Right lobe of liver (tissue), 6 donors: Measurements from ENCODE around the gene GUCA2A. TPM values are rescaled to one million over a fixed set of nuclear protein-coding genes. Genes with fewer than 3 reads are reported as not detected.

Experiments
- ATAC-seq, 4 donors: fragments of 200-7000 bp; cut with Tn5 transposase; one replicate each; pipeline ENCODE4 v1.9.1; 2020; ENCODE audit warnings: mild to moderate bottlenecking in 4 of 4, moderate library complexity in 4 of 4
- DNase-seq, 3 donors: peaks; one replicate each; pipeline ENCODE4 v3.0.0-alpha.2; 2020
- H3K27ac ChIP-seq, 3 donors: fragments of 200-600 bp; one replicate each; pipeline ENCODE4 v1.8.0; 2022
- H3K27me3 ChIP-seq, 2 donors: fragments of 200-600 bp; one replicate each; pipeline ENCODE4 v1.8.0; 2022
- H3K36me3 ChIP-seq, 4 donors: fragments of 200-600 bp; sonication (generic) in 1 of 4; one replicate each; pipeline versions ENCODE4 v1.5.1 to v1.8.0; 2017 to 2022; ENCODE audit warnings: control low read depth in 1 of 4
- H3K4me1 ChIP-seq, 4 donors: fragments of 200-600 bp; sonication (generic) in 1 of 4; one replicate each; pipeline versions ENCODE4 v1.5.1 to v1.8.0; 2017 to 2022; ENCODE audit warnings: control low read depth in 1 of 4
- H3K4me3 ChIP-seq, 3 donors: fragments of 200-600 bp; one replicate each; pipeline ENCODE4 v1.8.0; 2022
- H3K9me3 ChIP-seq, 4 donors: fragments of 200-600 bp; sonication (generic) in 1 of 4; one replicate each; pipeline versions ENCODE4 v1.5.1 to v1.8.0; 2017 to 2022; ENCODE audit warnings: control low read depth in 1 of 4
- CTCF ChIP-seq, 4 donors: fragments of 200-600 bp in 3 of 4; fragments of 450-650 bp in 1 of 4; IDR thresholded peaks; one replicate each; pipeline versions ENCODE4 v1.5.1 to v1.8.0; 2016 to 2022; ENCODE audit warnings: antibody characterized with exemption in 4 of 4, mild to moderate bottlenecking in 2 of 4
- POLR2A ChIP-seq: fragments of 450-650 bp; IDR thresholded peaks from one replicate; pipeline ENCODE4 v1.6.1; 2017; ENCODE audit warnings: antibody characterized with exemption, mild to moderate bottlenecking
- WGBS: methylation state at CpG from one replicate; pipeline ENCODE4 v1.1.6; 2018; ENCODE audit warnings: low coverage, low lambda C conversion rate; ENCODE audit not compliant: insufficient coverage; ENCODE audit errors: missing lambda C conversion rate; 5-methylcytosine and 5-hydroxymethylcytosine counted together
- intact Hi-C, 2 donors: fragments of 100-400 bp; cut with DNase I; formaldehyde crosslinking; loops; one replicate each; pipeline versions ENCODE4 v1.11.2 to v1.14.1; 2022
- total RNA-seq, 6 experiments: library from RNA; depleted of rRNA in 2 of 6; stranded (reverse); fragments of >200 nt in 2 of 6; fragmentation: NEBNext Ultra II Directional in 3 of 6; extraction: Animal tissue kit (Norgen Biotek cat#: 25700) in 3 of 6; gene quantifications; one replicate each; pipeline versions ENCODE4 v1.1.0 to v1.2.4, GENCODE V29; 2016 to 2023
- donor health status: DM: no; HTN: yes; CAD: no.
- donor health status: DM: no; HTN: no; CAD: no.
- donor health status: DM: no; HTN: no; CAD: no.
- donor health status: DM: no; HTN: yes; CAD: no.
- donor health status: DM: no; HTN: yes; CAD: no.

GUCA2A gene
- total RNA-seq, 6 experiments from 2014 or later = not detected

- intact Hi-C loops = no loop called here
- no peak for ATAC-seq
- DNase-seq = no peak
- Histone ChIP-seq H3K27ac (no peak overlapping the region), H3K4me1 (no peaks in the 10 kb centered on the region), H3K27me3 (no peaks in the 10 kb centered on the region), H3K9me3 (no peaks in the 10 kb centered on the region), H3K36me3 (no peaks in the 10 kb centered on the region), H3K4me3 (no peak overlapping the region)
- WGBS = 16% methylated on average over 3 of the region's 3 CpGs
- TF ChIP-seq POLR2A (no peak), CTCF (IDR thresholded peaks at IDR 0.05) (no peak)
These were observed 29.1 kb downstream of the GUCA2A start for GRCh38 chr1:42135426-42135825.

- Histone ChIP-seq H3K36me3 (no peaks in the 10 kb centered on the region), H3K4me1 (no peaks in the 10 kb centered on the region), H3K4me3 (no peak overlapping the region), H3K27me3 (no peaks in the 10 kb centered on the region), H3K9me3 (no peaks in the 10 kb centered on the region), H3K27ac (no peak overlapping the region)
- TF ChIP-seq POLR2A = no peak
- intact Hi-C loops = no loop called here
- 71% methylated on average over 5 of the region's 10 CpGs for whole genome bisulfite sequencing
- ATAC-seq (no peak), DNase-seq (no peak)
These were observed 30.6 kb downstream of the GUCA2A start for GRCh38 chr1:42133809-42134526.

GRCh38 chr1:42133390-42133789, 31.2 kb downstream of the GUCA2A start:
- Histone ChIP-seq H3K36me3 (no peaks in the 10 kb centered on the region), H3K27ac (no peak overlapping the region), H3K4me1 (no peaks in the 10 kb centered on the region), H3K4me3 (no peak overlapping the region), H3K9me3 (no peaks in the 10 kb centered on the region), H3K27me3 (no peaks in the 10 kb centered on the region)
- no peak for TF ChIP-seq POLR2A
- no peak for TF ChIP-seq CTCF (IDR thresholded peaks at IDR 0.05)
- intact Hi-C loops = no loop called here
- ATAC-seq (no peak), DNase-seq (no peak)
- WGBS = 73% methylated on average over 5 of the region's 5 CpGs

GRCh38 chr1:42130061-42130660, 34.4 kb downstream of the GUCA2A start:
- TF ChIP-seq POLR2A (no peak), CTCF (IDR thresholded peaks at IDR 0.05) (no peak)
- intact Hi-C loops = no loop called here
- no peaks in the 10 kb centered on the region for H3K9me3 ChIP-seq
- no peaks in the 10 kb centered on the region for H3K36me3 ChIP-seq
- H3K27me3 ChIP-seq = no peaks in the 10 kb centered on the region
- no peak overlapping the region for H3K4me3 ChIP-seq
- H3K27ac ChIP-seq = no peak overlapping the region
- no peaks in the 10 kb centered on the region for H3K4me1 ChIP-seq
- ATAC-seq (no peak), DNase-seq (no peak)
- 74% methylated on average over 5 of the region's 5 CpGs for WGBS

- intact Hi-C loops = no loop called here
- TF ChIP-seq POLR2A (no peak), CTCF (IDR thresholded peaks at IDR 0.05) (no peak)
- Histone ChIP-seq H3K27ac (no peak overlapping the region), H3K4me3 (no peak overlapping the region), H3K4me1 (no peaks in the 10 kb centered on the region), H3K9me3 (no peaks in the 10 kb centered on the region), H3K27me3 (no peaks in the 10 kb centered on the region), H3K36me3 (no peaks in the 10 kb centered on the region)
- 61% methylated on average over 3 of the region's 3 CpGs for WGBS
- no peak for DNase-seq
- ATAC-seq = no peak
These were observed 35.6 kb downstream of the GUCA2A start for GRCh38 chr1:42128964-42129363.
